Retina (tissue), 1 donor: ENCODE measurements around the gene LAMA2.
A peak's percentile ranks its signal among the peaks of the same experiment; 100 is the strongest.

Source experiments
- DNase-seq: peaks from one replicate; pipeline ENCODE4 v3.0.0-alpha.2; 2016

Gene LAMA2

GRCh38 chr6:129279343-129280292 lies 396.7 kb downstream of the LAMA2 start:
- peak; percentile 11 for DNase-seq

DNA sequence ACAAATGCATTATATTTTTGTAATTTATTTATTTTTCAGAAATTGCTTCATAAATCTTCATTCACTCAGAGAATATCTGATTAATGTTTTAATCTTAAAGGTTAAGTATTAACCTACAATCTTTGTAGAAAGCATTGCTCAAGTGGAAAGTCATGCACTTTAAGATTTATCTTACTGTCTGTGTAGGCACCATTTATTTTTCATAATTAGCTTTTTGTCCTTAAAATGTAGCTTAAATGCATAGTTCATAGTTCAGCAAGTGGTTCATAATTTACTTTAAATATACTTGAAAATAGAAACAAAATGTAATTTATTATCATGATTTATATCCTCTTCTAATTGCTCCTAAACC lies 397.3 kb downstream of the LAMA2 start:
- DNase-seq = no peak

- peak; percentile 75 for DNase-seq
Observed at GRCh38 chr6:129280749-129281148, 397.8 kb downstream of the LAMA2 start.

DNA sequence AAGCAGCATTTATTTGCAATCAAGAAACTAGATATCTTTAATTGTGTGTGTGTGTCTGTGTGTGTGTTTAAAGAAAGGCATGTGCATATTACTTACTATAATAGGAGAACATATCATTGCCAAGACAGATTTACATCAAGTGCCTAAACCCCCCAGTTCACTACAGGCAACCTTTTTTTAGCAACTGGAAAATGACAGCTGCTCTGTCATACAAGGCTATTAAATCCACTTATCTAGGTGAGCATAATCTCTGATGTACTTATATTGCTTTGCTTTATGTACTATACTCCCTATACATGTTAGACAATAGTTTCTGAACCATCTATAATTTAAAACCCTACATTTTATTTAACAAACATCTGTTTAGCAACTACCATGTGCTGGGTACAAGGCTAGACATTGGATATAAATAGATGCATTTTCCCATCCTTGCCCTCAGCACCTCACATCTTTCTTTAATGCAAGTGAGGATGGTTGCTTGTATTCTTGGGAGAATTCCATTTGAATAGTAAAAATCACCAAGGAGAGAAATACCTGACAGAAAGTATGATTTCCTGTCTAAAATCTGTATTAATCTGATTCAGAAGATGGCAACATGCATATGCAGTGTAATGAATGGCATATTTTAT lies 398.3 kb downstream of the LAMA2 start:
- DNase-seq = no peak

DNA sequence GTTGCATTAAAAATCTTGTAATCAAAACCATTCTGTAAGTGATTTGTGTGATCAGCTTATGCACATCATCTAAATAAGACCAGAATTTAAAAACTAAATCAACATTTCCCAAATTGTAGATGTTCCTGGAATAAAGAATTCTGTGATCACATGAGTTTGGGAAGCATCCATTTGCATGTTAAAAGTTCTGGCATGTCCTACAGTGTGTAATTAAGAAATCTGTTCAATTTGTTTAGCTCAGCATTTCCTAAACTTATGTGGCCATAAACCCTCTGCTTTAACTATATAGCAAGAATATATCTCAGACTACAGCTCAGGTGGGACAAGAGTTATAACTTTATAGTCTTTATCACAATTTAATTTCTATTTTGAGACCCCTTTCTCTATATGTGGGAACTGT lies 399.1 kb downstream of the LAMA2 start:
- no peak for DNase-seq

DNA sequence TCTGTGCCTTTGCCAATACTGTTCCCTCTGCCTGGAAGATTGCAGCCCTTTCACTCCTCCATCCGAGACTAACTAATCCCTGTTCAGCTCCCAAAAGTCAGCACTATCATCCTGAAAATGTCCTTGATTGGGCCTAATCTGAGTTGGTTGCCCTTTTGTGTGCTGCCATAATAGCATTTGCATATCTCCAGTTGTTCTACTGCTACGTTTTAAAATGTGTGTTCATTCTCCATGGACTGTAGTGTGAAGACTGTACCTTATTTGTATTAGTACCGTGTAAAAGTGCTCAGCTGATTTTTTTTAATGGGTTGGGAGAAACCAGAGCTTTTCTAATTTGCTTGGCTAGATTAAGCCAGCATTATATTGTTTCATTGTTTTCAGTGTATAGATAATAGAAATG lies 401.3 kb downstream of the LAMA2 start:
- DNase-seq = no peak

DNA sequence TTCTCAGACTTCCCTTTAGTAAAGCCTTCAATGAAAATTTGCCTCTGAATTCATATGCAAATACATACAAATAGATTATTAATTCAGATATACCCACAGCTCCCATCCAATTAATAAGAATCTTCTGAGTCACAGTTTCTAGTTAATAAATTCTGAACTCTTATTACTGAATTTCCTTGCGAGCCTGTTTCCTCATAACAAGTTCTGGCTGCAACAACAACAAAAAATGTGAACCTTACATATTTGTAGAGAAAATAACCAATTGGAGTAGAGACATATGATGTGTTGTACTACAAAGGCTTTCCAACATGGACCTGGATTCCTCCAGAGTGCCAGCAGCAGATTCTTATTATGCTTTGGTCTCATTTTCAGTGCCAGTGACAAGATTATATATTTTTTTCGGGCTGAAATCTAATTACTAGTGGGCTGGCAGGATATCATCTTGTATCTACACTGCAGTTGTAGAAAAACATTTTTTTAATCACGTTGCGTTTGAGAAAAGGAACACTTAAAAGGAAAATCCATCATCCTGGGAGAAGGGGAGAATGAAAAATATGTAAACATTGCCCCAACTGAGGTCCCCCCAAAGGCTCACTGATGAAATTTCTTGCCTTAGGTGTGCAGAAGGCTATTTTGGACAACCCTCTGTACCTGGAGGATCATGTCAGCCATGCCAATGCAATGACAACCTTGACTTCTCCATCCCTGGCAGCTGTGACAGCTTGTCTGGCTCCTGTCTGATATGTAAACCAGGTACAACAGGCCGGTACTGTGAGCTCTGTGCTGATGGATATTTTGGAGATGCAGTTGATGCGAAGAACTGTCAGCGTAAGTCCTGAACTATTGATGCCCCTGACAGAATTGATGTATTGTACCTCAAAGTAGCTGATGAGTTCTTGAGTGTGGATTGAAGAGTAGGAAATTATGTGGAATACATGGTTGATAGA lies 404.6 kb downstream of the LAMA2 start:
- no peak for DNase-seq

- no peak for DNase-seq
Observed at GRCh38 chr6:129289442-129289841, 406.5 kb downstream of the LAMA2 start.

- DNase-seq = no peak
Observed at GRCh38 chr6:129292836-129293235, 409.9 kb downstream of the LAMA2 start.

GRCh38 chr6:129297592-129297991 lies 414.7 kb downstream of the LAMA2 start:
- DNase-seq = no peak

DNA sequence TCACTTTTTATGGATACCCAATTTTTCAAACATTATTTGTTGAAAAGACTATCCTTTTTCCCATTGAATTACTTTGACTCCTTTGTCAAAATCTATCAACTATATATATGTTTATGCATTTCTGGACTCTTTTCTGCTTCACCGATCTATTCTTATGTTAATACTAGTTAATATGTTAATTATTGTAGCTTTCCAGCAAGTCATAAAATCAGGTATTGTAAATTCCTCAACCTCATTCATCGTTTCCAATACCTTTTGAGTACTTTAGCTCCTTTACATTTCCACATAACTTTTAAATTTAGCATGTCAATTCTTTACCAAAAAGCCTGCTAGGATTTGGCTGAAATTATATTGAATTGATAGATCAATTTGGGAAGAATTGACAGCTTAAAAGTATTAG lies 419.7 kb downstream of the LAMA2 start:
- DNase-seq = no peak

GRCh38 chr6:129306826-129307225 lies 423.9 kb downstream of the LAMA2 start:
- no peak for DNase-seq

DNA sequence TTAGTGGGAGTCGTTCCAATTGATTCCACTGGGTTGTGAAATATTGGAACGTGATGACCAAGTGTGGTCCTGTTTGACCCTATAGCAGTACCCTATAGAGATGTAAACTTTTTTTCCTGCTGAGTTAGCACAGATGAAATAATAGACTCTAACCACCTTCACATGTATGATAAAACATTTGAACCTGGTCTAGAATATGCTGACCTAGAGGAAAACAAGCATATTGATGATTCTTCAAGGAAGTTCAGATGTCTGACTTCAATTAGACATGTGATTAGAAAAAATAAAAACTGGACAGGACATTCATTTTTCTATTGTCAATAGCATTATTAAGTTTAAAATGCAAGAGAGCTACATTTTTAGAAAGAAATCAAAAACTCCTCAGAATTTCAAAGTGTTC lies 424.9 kb downstream of the LAMA2 start:
- no peak for DNase-seq

DNA sequence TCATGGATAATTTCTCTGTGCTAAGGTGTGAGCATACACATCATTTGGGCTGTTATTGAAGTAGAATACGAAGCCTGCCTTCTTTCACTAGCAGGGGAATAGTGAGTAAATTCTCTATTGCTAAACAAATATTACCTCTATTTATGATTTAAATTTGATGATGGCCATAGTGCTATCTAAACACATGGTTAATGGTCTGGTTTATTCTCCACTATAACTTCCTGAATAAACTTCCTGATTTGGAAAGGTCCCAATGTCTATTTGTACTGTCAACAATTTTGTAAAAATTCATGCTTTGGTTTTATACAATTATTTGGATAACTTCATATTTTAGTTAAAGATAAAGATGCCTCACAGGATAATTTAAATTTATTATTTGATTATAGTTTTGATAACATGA lies 426.2 kb downstream of the LAMA2 start:
- DNase-seq = no peak

DNA sequence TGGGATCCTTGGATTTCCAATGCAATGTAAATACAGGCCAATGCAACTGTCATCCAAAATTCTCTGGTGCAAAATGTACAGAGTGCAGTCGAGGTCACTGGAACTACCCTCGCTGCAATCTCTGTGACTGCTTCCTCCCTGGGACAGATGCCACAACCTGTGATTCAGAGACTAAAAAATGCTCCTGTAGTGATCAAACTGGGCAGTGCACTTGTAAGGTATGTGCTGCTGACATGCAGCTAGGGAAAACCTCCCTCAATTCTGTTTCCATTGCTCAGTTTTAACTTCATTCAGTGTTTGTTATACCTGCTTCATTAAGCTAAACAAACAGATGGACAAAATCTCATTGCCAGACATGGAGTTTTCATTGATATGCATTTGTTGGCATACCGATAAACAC lies 429.9 kb downstream of the LAMA2 start:
- peak; percentile 23 for DNase-seq

DNA sequence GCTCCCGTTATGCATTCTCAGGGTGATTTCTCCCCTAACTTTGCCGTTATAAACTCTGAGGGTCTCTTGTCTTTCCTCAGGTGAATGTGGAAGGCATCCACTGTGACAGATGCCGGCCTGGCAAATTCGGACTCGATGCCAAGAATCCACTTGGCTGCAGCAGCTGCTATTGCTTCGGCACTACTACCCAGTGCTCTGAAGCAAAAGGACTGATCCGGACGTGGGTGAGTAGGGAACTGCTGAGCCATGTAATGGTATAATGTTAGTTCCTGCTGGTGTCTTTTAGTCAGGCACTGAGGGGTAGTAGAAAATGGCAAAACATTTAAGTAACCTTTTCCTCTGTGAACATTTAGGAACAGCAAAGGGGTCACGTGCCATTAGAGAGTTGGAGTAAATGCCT lies 431.6 kb downstream of the LAMA2 start:
- DNase-seq = peak; percentile 33

GRCh38 chr6:129317931-129318820 lies 435.2 kb downstream of the LAMA2 start:
- DNase-seq = peak; percentile 31

GRCh38 chr6:129320892-129321291 lies 438.0 kb downstream of the LAMA2 start:
- DNase-seq = no peak

GRCh38 chr6:129321303-129321702 lies 438.4 kb downstream of the LAMA2 start:
- no peak for DNase-seq

DNA sequence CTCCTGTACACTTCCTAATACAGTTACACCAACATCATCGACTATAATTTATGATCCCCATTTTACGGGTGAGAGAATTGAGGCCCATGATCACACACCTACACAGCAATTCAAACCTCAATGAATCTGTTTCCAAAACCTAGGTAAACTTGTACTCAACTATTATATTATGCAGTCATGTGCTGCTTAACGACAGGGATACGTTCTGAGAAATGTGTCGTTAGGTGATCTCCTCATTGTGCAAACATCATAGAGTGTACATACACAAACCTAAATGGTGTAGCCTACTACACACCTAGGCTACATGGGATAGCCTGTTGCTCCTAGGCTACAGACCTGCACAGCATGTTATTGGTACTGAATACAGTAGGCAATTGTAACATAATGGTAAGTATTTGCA lies 441.4 kb downstream of the LAMA2 start:
- DNase-seq = no peak

DNA sequence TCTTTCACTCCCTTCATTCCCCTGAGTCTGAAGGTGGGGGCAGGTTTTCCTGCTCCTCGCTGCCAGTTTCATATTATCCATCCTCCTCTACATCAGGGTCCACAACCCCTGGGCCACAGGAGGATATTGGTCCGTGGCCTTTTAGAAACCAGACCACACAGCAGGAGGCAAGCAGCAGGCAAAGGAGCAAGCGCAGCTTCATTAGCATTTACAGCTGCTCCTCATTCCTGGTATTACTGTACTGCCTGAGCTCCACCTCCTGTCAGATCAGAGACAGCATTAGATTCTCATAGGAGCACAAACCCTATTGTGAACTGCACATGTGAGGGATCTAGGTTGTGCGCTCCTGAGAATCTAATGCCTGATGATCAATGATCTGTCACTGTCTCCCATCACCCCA lies 446.7 kb downstream of the LAMA2 start:
- no peak for DNase-seq

GRCh38 chr6:129331450-129332138 lies 448.7 kb downstream of the LAMA2 start:
- DNase-seq = no peak
